ENCODE measurements around the gene TMEM79. TPM values are rescaled to one million over a fixed set of nuclear protein-coding genes. Genes with fewer than 3 reads are reported as not detected.

Gene TMEM79
- total and polyA plus RNA-seq, 2 experiments from 2014 or later: 0.97 to 1.5 TPM

DNA sequence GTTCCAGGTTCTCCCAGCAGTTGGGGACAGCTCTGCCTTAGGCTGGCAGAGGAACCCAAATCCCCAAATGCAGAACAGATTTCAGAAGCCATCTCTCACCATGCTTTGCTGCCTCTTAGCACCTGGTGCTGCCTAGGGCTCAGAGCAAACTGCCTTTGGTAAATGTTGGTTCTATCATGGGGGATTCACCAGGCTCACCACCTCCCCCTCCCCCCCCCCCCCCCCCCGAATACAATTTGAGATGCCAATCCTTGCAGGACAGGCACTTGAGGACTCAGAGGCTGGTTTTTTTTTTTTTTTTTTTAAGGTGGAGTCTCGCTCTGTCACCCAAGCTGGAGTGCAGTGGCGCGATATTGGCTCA, 35.8 kb upstream of the TMEM79 start (continued):
- TF ChIP-seq, protein P1, sequence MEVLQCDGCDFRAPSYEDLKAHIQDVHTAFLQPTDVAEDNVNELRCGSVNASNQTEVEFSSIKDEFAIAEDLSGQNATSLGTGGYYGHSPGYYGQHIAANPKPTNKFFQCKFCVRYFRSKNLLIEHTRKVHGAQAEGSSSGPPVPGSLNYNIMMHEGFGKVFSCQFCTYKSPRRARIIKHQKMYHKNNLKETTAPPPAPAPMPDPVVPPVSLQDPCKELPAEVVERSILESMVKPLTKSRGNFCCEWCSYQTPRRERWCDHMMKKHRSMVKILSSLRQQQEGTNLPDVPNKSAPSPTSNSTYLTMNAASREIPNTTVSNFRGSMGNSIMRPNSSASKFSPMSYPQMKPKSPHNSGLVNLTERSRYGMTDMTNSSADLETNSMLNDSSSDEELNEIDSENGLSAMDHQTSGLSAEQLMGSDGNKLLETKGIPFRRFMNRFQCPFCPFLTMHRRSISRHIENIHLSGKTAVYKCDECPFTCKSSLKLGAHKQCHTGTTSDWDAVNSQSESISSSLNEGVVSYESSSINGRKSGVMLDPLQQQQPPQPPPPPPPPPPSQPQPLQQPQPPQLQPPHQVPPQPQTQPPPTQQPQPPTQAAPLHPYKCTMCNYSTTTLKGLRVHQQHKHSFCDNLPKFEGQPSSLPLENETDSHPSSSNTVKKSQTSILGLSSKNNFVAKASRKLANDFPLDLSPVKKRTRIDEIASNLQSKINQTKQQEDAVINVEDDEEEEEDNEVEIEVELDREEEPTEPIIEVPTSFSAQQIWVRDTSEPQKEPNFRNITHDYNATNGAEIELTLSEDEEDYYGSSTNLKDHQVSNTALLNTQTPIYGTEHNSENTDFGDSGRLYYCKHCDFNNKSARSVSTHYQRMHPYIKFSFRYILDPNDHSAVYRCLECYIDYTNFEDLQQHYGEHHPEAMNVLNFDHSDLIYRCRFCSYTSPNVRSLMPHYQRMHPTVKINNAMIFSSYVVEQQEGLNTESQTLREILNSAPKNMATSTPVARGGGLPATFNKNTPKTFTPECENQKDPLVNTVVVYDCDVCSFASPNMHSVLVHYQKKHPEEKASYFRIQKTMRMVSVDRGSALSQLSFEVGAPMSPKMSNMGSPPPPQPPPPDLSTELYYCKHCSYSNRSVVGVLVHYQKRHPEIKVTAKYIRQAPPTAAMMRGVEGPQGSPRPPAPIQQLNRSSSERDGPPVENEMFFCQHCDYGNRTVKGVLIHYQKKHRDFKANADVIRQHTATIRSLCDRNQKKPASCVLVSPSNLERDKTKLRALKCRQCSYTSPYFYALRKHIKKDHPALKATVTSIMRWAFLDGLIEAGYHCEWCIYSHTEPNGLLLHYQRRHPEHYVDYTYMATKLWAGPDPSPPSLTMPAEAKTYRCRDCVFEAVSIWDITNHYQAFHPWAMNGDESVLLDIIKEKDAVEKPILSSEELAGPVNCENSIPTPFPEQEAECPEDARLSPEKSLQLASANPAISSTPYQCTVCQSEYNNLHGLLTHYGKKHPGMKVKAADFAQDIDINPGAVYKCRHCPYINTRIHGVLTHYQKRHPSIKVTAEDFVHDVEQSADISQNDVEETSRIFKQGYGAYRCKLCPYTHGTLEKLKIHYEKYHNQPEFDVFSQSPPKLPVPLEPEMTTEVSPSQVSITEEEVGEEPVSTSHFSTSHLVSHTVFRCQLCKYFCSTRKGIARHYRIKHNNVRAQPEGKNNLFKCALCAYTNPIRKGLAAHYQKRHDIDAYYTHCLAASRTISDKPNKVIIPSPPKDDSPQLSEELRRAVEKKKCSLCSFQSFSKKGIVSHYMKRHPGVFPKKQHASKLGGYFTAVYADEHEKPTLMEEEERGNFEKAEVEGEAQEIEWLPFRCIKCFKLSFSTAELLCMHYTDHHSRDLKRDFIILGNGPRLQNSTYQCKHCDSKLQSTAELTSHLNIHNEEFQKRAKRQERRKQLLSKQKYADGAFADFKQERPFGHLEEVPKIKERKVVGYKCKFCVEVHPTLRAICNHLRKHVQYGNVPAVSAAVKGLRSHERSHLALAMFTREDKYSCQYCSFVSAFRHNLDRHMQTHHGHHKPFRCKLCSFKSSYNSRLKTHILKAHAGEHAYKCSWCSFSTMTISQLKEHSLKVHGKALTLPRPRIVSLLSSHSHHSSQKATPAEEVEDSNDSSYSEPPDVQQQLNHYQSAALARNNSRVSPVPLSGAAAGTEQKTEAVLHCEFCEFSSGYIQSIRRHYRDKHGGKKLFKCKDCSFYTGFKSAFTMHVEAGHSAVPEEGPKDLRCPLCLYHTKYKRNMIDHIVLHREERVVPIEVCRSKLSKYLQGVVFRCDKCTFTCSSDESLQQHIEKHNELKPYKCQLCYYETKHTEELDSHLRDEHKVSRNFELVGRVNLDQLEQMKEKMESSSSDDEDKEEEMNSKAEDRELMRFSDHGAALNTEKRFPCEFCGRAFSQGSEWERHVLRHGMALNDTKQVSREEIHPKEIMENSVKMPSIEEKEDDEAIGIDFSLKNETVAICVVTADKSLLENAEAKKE (CRISPR knock-in tag; IDR thresholded peaks at IDR 0.05): no peak
- TF ChIP-seq ZNF114 (CRISPR knock-in tag; IDR thresholded peaks at IDR 0.05) (no peak), ZNF331 (CRISPR knock-in tag; IDR thresholded peaks at IDR 0.05; ENCODE audit: low read depth) (no peak)

DNA sequence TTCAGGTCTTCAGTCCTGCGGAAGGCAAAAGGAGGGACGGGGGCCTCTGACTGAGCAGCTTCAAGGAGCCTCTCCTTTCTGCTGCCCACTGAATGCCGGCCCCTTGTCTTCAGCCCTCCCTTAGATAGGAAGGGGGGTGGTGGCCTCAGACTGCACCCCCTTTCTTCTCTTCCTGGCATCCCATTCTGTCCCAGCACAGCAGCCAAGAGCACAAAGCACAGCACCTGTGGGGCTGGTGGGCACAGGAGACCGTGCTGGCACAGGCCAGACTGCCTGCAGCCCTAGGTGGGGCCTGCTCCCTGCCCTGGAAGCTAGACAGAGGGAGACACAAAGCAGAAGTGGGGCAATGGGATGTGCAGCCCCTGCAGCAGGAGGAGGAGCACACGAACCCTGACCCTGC, 34.5 kb upstream of the TMEM79 start:
- H3K4me3 ChIP-seq: no peak overlapping the region
- Mint-ChIP-seq H3K27me3 (ENCODE audit: insufficient read depth, low read depth, poor library complexity) (peaks cover 27% of the 10 kb centered on the region), H3K27ac (no peak overlapping the region), H3K4me3 (no peak overlapping the region), H3K9me3 (no peaks in the 10 kb centered on the region), H3K4me1 (peaks cover 31% of the 10 kb centered on the region), H3K36me3 (ENCODE audit: low read depth) (peaks cover 49% of the 10 kb centered on the region)
- TF ChIP-seq POLR2AphosphoS5 (IDR thresholded peaks at IDR 0.05; ENCODE audit: low read depth): no peak
- TF ChIP-seq ZNF114 (CRISPR knock-in tag; IDR thresholded peaks at IDR 0.05): no peak
- no peak for TF ChIP-seq STAT1 (IDR thresholded peaks at IDR 0.05; ENCODE audit: unreplicated experiment)
- no peak for TF ChIP-seq EZH2 (IDR thresholded peaks at IDR 0.05; ENCODE audit: low read depth, unreplicated experiment)
- H3K9me2 ChIP-seq (ENCODE audit: insufficient read depth): no peaks in the 10 kb centered on the region
- H3K27me3 ChIP-seq (ENCODE audit: insufficient read depth): no peaks in the 10 kb centered on the region
- peak overlapping the region; percentile 63 for H3K27ac ChIP-seq (ENCODE audit: low read depth)
- peaks cover 13% of the 10 kb centered on the region for H3F3A ChIP-seq (replicated peaks; ENCODE audit: low read depth)
- H3K4me2 ChIP-seq: no peak overlapping the region
- no peaks in the 10 kb centered on the region for H4K20me1 ChIP-seq (replicated peaks; ENCODE audit: insufficient read depth)
- peaks cover 31% of the 10 kb centered on the region for H3K4me1 ChIP-seq (ENCODE audit: insufficient read depth)
- ATAC-seq (no peak), DNase-seq (ENCODE audit: low spot score) (no peak)
- no peaks in the 10 kb centered on the region for H3K79me2 ChIP-seq (replicated peaks; ENCODE audit: insufficient read depth)
- peaks cover 23% of the 10 kb centered on the region for H3K36me3 ChIP-seq (ENCODE audit: insufficient read depth)
- H2AFZ ChIP-seq: no peak overlapping the region

Data from GM23338 (cell line).